Endometrial microvascular endothelial cells (primary cell): ENCODE data around the gene GRM2. TPM values are rescaled to one million over a fixed set of nuclear protein-coding genes. Genes with fewer than 3 reads are reported as not detected.

Experiments
- in situ Hi-C: cut with HindIII; loops from 2 replicates; pipeline ENCODE4 v1.10.0; 2017; ENCODE audit warnings: low sequenced_read_pairs, low pct_unique_long_range_greater_than_20kb; ENCODE audit errors: inconsistent ontology term
- total RNA-seq: library from RNA; depleted of rRNA; stranded (reverse); fragments of >200 nt; gene quantifications from one replicate; pipeline ENCODE4 v1.2.3, GENCODE V29; 2015; ENCODE audit errors: inconsistent ontology term

Gene GRM2
- total RNA-seq, 1 donor from 2014 or later, result 0.93 TPM

GRCh38 chr3:51679318-51679717 is 27.6 kb upstream of the GRM2 start:
- in situ Hi-C loops, result no loop called here

- in situ Hi-C loops, result no loop called here
These were observed 27.1 kb upstream of the GRM2 start for GRCh38 chr3:51679777-51680176.

- in situ Hi-C loops, result no loop called here
These were observed 26.7 kb upstream of the GRM2 start for GRCh38 chr3:51680196-51680595.

GRCh38 chr3:51680663-51681230 is 26.1 kb upstream of the GRM2 start:
- in situ Hi-C loops, result no loop called here

- in situ Hi-C loops, result no loop called here
These were observed 25.4 kb upstream of the GRM2 start for GRCh38 chr3:51681453-51681852.

GRCh38 chr3:51682079-51682478 is 24.8 kb upstream of the GRM2 start:
- in situ Hi-C loops, result no loop called here

GRCh38 chr3:51682526-51682925 is 24.3 kb upstream of the GRM2 start:
- in situ Hi-C loops, result no loop called here

GRCh38 chr3:51683566-51683965 is 23.3 kb upstream of the GRM2 start:
- in situ Hi-C loops, result no loop called here

- in situ Hi-C loops, result no loop called here
These were observed 21.7 kb upstream of the GRM2 start for GRCh38 chr3:51684971-51685751.

- in situ Hi-C loops, result no loop called here
These were observed 20.8 kb upstream of the GRM2 start for GRCh38 chr3:51686056-51686455.

- in situ Hi-C loops, result no loop called here
These were observed 20.2 kb upstream of the GRM2 start for GRCh38 chr3:51686512-51687215.

GRCh38 chr3:51687431-51688205 is 19.2 kb upstream of the GRM2 start:
- in situ Hi-C loops, result no loop called here

- in situ Hi-C loops, result no loop called here
These were observed 18.7 kb upstream of the GRM2 start for GRCh38 chr3:51688206-51688600.

GRCh38 chr3:51691021-51691420 is 15.8 kb upstream of the GRM2 start:
- in situ Hi-C loops, result no loop called here

GRCh38 chr3:51691949-51692348 is 14.9 kb upstream of the GRM2 start:
- in situ Hi-C loops, result no loop called here

GRCh38 chr3:51692980-51693395 is 13.9 kb upstream of the GRM2 start:
- in situ Hi-C loops, result no loop called here

GRCh38 chr3:51696954-51697353 is 9.9 kb upstream of the GRM2 start:
- in situ Hi-C loops, result no loop called here

GRCh38 chr3:51698209-51698608 is 8.7 kb upstream of the GRM2 start:
- in situ Hi-C loops, result no loop called here

- in situ Hi-C loops, result no loop called here
These were observed 6.5 kb upstream of the GRM2 start for GRCh38 chr3:51700403-51700802.
